Rectal smooth muscle tissue (tissue), 1 donor: Measurements from ENCODE around the gene TLR2.
A peak's percentile ranks its signal among the peaks of the same experiment; 100 is the strongest.
"Not testable (repeated sequence)": the region's sequence is repeated elsewhere in the genome, so short reads cannot be mapped to it uniquely, and the experiment has no call there.

ENCODE experiments used
- H3K27ac ChIP-seq: one replicate; pipeline ENCODE4 v1.7.0; 2013; ENCODE audit warnings: low read depth, low read length, inconsistent platforms
- H3K27me3 ChIP-seq: one replicate; pipeline ENCODE4 v1.7.0; 2013; ENCODE audit warnings: low read length; ENCODE audit not compliant: control insufficient read depth, insufficient read depth
- H3K36me3 ChIP-seq: one replicate; pipeline ENCODE4 v1.7.0; 2013; ENCODE audit warnings: low read length; ENCODE audit not compliant: control insufficient read depth, insufficient read depth
- H3K4me1 ChIP-seq: one replicate; pipeline ENCODE4 v1.7.0; 2013; ENCODE audit warnings: low read length; ENCODE audit not compliant: control insufficient read depth, insufficient read depth
- H3K4me3 ChIP-seq: one replicate; pipeline ENCODE4 v1.7.0; 2013; ENCODE audit warnings: low read length
- H3K9ac ChIP-seq: one replicate; pipeline ENCODE4 v1.7.0; 2013; ENCODE audit warnings: low read length

Gene TLR2

GRCh38 chr4:153646978-153647377 lies 37.1 kb upstream of the TLR2 start:
- no peak overlapping the region for H3K4me3 ChIP-seq
- H3K9ac ChIP-seq, result no peak overlapping the region
- no peak overlapping the region for H3K27ac ChIP-seq
- no peaks in the 10 kb centered on the region for H3K27me3 ChIP-seq
- no peaks in the 10 kb centered on the region for H3K4me1 ChIP-seq
- no peaks in the 10 kb centered on the region for H3K36me3 ChIP-seq

DNA sequence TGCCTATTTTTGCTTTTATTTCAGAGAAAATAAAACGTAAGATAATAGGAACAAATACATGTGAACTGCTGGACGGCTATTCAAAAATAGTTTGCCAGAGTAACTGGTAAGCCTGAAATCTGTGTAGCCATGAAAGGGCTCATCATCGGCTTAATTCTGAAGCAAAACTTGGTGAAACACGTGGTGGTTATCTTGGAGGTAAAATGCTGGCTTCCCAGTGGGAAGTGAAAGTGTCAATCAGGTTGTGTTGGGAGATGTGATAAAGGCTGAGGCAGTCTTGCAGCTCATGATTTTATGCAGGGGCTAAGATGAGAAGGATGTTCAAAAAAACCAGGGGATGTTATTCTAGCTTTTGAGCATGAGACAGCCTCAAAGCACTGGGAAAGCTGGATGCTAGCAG lies 36.1 kb upstream of the TLR2 start:
- H3K9ac ChIP-seq, result no peak overlapping the region
- H3K27ac ChIP-seq, result no peak overlapping the region
- H3K27me3 ChIP-seq, result no peaks in the 10 kb centered on the region
- no peaks in the 10 kb centered on the region for H3K4me1 ChIP-seq
- no peaks in the 10 kb centered on the region for H3K36me3 ChIP-seq
- H3K4me3 ChIP-seq, result no peak overlapping the region

- H3K4me1 ChIP-seq, result no peaks in the 10 kb centered on the region
- H3K4me3 ChIP-seq, result no peak overlapping the region
- no peaks in the 10 kb centered on the region for H3K36me3 ChIP-seq
- H3K27ac ChIP-seq, result no peak overlapping the region
- no peak overlapping the region for H3K9ac ChIP-seq
- no peaks in the 10 kb centered on the region for H3K27me3 ChIP-seq
Measured at GRCh38 chr4:153649572-153649991, 34.5 kb upstream of the TLR2 start.

DNA sequence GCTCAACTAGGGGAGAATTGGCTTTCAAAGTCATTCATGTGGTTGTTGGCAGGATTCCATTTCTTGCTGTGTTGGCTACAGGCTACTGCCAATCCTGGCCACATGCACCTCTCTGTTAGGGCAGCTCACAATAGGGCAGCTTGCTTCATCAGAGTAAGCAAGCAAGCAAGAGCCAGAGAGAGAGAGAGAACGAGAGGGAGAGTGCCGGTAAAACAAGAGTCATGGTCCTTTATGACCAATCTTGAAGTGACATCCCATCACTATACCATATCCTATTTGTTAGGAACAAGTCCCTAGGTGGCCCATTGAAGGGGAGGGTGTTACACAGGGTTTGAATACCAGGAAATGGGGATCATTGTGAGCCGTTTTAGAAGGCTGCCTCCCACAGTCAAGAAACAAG lies 33.0 kb upstream of the TLR2 start:
- Histone ChIP-seq H3K4me1 (no peaks in the 10 kb centered on the region), H3K27me3 (no peaks in the 10 kb centered on the region), H3K36me3 (no peaks in the 10 kb centered on the region), H3K4me3 (no peak overlapping the region), H3K27ac (peak overlapping the region; percentile 1), H3K9ac (no peak overlapping the region)

GRCh38 chr4:153651587-153651986 lies 32.5 kb upstream of the TLR2 start:
- H3K36me3 ChIP-seq, result no peaks in the 10 kb centered on the region
- H3K4me1 ChIP-seq, result no peaks in the 10 kb centered on the region
- peak overlapping the region; percentile 46 for H3K27ac ChIP-seq
- no peak overlapping the region for H3K4me3 ChIP-seq
- no peaks in the 10 kb centered on the region for H3K27me3 ChIP-seq
- H3K9ac ChIP-seq, result no peak overlapping the region

GRCh38 chr4:153652051-153652784 lies 31.9 kb upstream of the TLR2 start:
- H3K36me3 ChIP-seq, result no peaks in the 10 kb centered on the region
- H3K9ac ChIP-seq, result no peak overlapping the region
- H3K27ac ChIP-seq, result peak overlapping the region; percentile 46
- no peaks in the 10 kb centered on the region for H3K4me1 ChIP-seq
- H3K27me3 ChIP-seq, result no peaks in the 10 kb centered on the region
- no peak overlapping the region for H3K4me3 ChIP-seq

GRCh38 chr4:153655002-153655541 lies 29.0 kb upstream of the TLR2 start:
- Histone ChIP-seq H3K4me1 (no peaks in the 10 kb centered on the region), H3K36me3 (no peaks in the 10 kb centered on the region), H3K4me3 (no peak overlapping the region), H3K27ac (no peak overlapping the region), H3K9ac (no peak overlapping the region), H3K27me3 (no peaks in the 10 kb centered on the region)

DNA sequence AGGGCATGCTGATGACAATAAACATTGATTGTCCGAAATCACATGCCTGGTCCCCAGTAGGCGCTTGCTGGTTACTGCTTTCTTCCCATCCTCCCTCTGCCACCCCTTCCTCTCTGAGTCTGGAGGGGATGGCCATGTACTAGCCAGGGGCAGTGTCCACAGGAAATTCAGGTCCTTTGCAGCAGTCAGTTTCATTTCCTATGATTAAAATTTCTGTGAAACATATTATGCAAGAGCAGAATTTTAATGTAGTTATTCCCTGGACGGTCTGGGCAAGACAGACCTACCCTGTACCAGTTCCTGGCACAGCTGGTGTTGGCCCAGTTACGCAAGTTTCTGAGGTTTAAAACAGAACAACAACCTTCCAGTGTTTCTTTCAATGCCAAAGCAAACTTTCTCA lies 28.2 kb upstream of the TLR2 start:
- Histone ChIP-seq H3K4me1 (no peaks in the 10 kb centered on the region), H3K36me3 (no peaks in the 10 kb centered on the region), H3K4me3 (no peak overlapping the region), H3K27me3 (no peaks in the 10 kb centered on the region), H3K9ac (no peak overlapping the region), H3K27ac (no peak overlapping the region)

DNA sequence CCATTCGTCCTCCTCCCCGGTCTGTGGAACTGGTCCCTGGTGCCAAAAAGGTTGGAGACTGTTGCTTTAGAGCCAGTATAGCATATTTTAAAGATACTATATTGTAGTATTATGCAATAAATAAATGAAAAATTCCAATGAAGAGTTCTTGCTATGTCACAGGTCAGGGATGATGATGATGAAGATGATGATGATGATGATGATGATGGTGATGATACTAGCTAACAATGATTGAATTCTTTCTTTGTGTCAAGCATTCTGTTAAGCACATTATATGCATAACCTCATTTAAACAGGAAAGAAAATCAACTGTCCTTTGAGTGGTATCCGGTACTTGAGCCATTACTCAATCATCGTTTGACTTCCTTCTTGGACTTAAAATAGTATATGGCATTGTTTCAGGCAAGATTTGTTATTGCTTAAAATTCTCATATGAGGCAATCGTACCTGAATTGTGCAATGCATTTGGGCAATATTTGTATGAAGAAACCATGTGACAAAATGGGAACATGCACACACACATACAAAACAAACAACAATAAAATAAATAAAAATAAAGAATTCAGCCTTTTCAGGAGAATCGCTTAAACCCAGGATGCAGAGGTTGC lies 22.8 kb upstream of the TLR2 start:
- Histone ChIP-seq H3K27ac (no peak overlapping the region), H3K4me3 (no peak overlapping the region), H3K27me3 (no peaks in the 10 kb centered on the region), H3K9ac (no peak overlapping the region), H3K36me3 (no peaks in the 10 kb centered on the region), H3K4me1 (no peaks in the 10 kb centered on the region)

- no peak overlapping the region for H3K27ac ChIP-seq
- no peak overlapping the region for H3K9ac ChIP-seq
- no peaks in the 10 kb centered on the region for H3K4me1 ChIP-seq
Measured at GRCh38 chr4:153661908-153662307, 22.2 kb upstream of the TLR2 start.

GRCh38 chr4:153663667-153664066 lies 20.4 kb upstream of the TLR2 start:
- no peak overlapping the region for H3K9ac ChIP-seq
- no peak overlapping the region for H3K4me3 ChIP-seq
- no peaks in the 10 kb centered on the region for H3K36me3 ChIP-seq
- no peak overlapping the region for H3K27ac ChIP-seq
- no peaks in the 10 kb centered on the region for H3K27me3 ChIP-seq
- no peaks in the 10 kb centered on the region for H3K4me1 ChIP-seq

More at GRCh38 chr4:153661908-153662307, 22.2 kb upstream of the TLR2 start:
- Histone ChIP-seq H3K27me3 (no peaks in the 10 kb centered on the region), H3K36me3 (no peaks in the 10 kb centered on the region), H3K4me3 (no peak overlapping the region)

DNA sequence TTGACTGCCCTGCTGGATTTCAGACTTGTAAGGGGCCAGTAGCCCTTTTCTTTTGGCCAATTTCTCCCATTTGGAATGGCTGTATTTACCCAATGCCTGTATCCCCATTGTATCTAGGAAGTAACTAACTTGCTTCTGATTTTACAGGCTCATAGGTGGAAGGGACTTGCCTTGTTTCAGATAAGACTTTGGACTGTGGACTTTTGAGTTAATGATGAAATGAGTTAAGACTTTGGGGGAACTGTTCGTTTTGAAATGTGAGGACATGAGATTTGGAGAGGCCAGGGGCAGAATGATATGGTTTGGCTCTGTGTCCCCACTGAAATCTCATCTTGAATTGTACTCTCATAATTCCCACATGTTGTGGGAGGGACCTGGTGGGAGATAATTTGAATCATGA lies 17.6 kb upstream of the TLR2 start:
- H3K36me3 ChIP-seq, H3K27ac ChIP-seq, H3K27me3 ChIP-seq, H3K4me1 ChIP-seq, H3K4me3 ChIP-seq, H3K9ac ChIP-seq: not testable (repeated sequence)

- Histone ChIP-seq H3K4me3 (no peak overlapping the region), H3K36me3 (no peaks in the 10 kb centered on the region), H3K4me1 (no peaks in the 10 kb centered on the region), H3K9ac (no peak overlapping the region), H3K27me3 (no peaks in the 10 kb centered on the region), H3K27ac (no peak overlapping the region)
Measured at GRCh38 chr4:153668647-153669046, 15.4 kb upstream of the TLR2 start.
